Renal pelvis (tissue), 4 donors: Measurements from ENCODE around the gene MARVELD1. TPM values are rescaled to one million over a fixed set of nuclear protein-coding genes. Genes with fewer than 3 reads are reported as not detected.

ENCODE experiments used
- DNase-seq: peaks from one replicate; pipeline ENCODE4 v3.0.0-alpha.2; 2013
- polyA plus RNA-seq, 3 donors: library from polyadenylated mRNA; unstranded; fragments of 120-200 nt; gene quantifications; one replicate each; pipeline ENCODE4 v1.2.1, GENCODE V29; 2013; ENCODE audit not compliant: insufficient read length in 3 of 3

Gene MARVELD1
- polyA plus RNA-seq, 3 donors: 36.4 to 46.8 (median 43.9) TPM

DNA sequence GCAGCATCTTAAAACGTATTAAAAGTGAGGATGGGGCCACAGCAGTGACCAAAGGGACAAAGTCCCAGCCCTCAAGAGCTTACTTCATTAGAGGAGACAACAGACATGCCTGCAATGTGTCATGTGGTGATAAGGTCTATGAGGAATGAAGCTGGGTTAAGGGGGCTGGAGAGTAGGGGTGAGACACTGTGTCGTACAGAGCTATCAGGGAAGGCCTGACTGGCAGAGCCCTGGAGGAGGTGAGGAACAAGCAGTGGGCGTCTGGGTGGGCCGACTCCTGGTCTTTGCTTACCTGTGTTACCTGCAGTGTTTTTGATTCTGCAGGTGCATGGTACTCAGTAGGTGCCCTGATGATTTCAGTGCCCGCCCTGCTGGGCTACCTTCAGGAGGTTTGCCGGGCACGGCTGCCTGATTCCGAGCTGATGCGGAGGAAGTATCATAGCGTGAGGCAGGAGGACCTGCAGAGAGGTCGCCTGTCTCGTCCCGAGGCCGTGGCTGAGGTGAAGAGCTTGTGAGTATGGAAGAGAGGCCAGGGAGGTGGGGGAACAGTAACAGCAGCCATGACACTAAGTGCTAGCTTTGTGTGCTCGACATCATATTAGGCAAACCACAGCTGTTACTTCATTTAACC lies 31.0 kb downstream of the MARVELD1 start:
- no peak for DNase-seq

DNA sequence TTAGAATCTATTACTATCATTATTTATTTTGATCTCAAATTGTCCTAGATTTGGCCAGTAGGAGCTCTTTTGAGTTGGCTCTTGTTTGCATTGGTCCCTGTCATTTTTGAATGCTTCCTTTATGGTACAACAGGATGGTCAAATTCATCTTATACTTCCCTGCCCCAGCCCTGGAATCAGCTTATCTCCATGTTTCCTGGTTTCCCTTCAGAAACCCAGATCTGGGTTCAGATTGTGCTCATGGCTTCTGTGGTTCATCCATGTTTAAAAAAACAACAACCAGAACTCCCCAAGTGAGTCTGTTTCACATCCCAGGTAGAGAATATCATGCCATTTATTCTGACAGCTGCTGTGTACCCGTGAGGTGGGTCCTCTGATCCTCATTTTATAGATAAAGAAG lies 34.0 kb downstream of the MARVELD1 start:
- no peak for DNase-seq

DNA sequence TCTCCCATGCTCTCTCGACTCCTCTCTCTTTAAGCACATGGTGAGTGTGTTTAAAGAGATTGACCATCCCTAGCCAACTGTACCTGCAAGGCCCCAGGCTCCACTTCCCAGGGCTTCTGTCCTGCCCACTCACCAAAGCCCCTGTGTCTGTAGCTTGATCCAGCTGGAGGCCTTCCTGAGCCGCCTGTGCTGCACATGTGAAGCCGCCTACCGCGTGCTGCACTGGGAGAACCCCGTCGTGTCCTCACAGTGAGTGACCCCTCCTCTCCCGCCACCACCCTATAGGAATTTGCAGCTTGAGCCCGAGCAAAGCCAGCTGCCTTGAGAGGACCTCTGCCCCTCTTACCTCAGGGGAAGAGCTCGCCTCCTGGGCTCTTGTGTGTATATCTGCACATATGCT lies 34.6 kb downstream of the MARVELD1 start:
- DNase-seq: no peak

DNA sequence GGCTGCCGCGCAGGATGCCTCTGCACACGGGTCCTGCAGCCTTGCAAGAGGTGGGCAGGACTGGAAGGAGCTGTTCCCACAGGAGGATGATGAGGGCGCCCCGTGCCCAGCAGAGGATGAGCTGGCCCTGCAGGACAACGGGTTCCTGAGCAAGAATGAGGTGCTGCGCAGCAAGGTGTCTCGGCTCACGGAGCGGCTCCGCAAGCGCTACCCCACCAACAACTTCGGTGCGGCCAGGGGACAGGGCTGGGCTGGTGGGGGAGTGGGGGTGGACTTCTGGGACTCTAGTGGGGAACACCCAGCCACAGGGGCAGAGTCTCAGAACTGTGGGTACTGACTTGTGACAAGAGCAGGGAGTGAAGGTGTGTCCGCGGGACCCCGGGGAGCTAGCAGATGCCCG lies 39.4 kb downstream of the MARVELD1 start:
- no peak for DNase-seq

DNA sequence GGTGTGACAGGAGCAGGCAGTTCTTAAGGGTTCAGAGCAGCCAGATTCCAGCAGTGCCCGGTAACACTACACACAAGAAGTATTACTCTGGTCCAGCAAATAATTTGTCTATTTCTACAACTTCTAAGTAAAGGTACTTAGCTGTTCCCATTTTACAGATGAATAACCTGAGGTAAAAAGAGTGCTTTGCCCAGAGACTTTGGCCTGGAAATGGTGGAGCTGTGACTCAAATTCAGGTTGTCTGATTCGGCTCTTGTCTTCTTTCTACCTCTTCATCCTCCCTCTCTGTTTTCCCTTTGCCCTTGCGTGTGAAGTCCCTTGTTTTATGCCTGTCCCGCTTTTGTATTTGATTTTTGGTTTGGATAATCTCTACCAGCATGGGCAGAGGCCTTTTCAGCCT lies 41.2 kb downstream of the MARVELD1 start:
- DNase-seq: no peak

DNA sequence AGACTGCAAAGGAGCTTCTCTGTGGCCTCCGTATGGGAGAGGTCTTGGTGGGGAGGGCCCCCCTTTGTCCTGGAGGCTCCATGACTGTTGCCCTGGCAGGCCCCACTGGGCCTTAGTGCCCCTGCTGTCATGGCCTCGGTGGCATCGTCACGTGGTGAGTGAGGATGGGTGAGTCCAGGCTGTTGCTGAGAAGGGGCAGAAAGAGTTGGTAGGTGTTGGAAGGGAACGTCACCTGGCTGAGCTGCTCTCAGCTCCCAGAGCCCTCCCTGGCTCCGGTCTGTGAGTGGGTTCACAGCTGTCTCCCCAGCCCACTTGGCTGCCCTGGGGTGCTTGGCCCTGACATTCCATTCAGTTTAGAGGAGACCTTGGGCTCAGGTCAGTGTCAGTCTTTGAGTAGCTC lies 42.2 kb downstream of the MARVELD1 start:
- no peak for DNase-seq

DNA sequence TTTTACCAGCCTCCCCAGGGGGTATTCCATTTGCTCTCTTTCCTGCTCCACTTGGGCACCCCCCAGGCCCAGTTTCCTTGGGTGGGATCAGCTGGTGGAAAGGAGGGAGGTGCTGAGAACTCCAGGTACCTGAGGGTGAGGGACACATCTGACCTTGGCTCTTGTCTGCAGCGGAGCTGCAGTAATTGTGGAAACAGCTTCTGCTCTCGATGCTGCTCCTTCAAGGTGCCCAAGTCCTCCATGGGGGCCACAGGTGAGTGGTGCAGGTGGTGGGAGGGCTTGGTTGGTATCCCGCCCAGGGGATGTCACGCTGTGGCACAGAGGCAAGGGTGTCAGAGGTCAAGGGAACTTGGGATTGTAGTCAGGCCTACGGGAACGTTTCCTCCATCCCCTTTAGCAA lies 43.9 kb downstream of the MARVELD1 start:
- no peak for DNase-seq

DNA sequence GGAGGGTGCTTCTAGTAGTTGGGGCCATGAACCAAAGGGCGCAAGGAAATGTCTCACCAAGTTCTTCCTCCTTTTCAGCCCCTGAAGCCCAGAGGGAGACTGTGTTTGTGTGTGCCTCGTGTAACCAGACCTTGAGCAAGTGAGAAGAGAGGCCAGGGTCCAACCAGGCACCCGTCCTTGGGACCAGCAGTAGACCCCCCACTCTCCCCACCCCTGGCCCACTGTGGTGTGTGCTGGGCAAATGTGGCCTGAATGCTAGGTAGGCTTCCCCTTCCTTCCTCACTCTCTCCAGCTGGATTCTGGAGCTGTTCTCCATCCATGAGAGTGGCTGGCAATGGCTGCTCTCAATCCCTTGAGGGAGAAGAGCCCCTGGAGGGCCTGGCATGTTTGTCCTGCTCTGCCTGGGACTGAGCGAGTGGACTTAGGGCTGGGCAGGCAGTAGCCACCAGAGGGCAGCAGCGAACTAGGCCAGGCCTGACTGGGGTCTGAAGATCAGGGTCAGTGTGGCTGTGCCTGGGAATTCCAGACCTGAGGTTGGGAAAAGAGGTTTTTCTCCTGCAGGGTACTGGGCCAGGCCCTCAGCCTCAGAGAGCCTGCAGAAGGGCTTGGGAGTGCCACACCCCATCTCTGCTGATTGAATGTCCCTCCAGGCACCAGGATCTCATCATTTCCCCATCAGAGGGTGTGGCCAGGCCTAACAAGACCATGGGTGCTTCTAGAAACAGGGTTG lies 45.8 kb downstream of the MARVELD1 start:
- no peak for DNase-seq

GRCh38 chr10:97759946-97760345 lies 46.4 kb downstream of the MARVELD1 start:
- no peak for DNase-seq

DNA sequence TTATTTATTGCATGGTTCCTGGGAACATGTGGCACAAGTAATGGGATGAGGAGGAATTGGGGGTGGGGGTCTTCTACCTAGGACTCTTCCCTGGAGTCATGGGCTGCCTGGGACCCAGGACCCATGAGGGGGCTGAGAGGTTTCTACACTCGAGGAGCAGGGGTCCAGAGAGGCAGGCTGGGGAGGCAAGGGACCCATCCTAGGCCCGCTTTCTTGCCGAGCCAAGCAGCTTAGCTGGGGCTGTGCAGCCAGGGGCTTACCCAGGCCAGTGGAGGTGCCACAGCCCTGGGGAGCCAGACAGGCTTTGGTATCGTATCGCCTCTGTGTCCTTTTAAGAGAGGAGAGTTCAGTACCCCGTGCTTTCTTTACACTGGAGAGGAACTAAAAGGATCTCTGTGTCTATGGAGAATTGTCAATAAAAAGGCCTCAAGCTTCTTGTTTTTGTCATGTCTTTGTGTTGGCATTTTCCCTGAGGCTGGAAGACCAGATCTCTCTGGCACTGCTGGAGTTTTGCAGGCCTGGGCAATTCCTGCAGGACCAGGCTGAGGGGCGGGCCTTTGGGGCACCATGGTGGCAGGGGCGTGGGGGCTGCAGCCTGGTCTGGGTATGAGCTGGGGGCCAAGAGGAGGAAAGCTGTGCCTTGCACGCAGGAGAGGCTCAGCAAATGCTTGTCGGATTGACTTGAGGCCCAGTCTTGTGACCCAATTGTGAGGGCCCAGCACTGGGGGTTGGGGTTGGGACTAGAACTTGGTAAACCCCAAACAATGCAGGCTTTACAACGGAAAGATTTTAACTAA lies 47.1 kb downstream of the MARVELD1 start:
- no peak for DNase-seq

DNA sequence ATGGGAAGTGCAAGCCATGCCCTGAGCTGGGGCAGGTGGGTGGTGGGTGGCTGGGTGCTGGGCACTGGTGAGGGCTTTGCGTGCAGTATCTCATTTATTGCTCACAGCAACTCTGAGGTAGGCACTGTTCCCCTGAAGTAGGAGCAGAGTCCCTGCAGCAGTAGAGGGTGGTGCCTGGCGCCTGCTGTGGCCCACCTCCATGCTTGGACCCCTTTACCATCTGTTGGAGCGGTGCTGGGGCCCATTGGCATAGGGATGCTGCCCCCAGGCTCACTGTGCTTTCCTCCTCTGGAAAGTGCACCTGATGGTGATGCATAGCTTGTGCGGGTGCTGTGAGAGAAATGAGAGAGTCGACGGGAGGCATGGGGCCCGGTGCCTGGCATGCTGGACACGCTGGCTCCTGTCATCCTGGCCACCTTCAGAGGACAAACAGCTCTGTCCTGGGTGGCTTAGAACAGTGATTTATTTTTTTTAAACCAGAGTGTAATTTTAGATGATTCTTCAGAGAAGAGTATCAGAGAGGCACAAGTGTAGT lies 47.9 kb downstream of the MARVELD1 start:
- DNase-seq: no peak

- DNase-seq: no peak
These were observed 48.5 kb downstream of the MARVELD1 start for GRCh38 chr10:97762056-97762455.

GRCh38 chr10:97762816-97763215 lies 49.3 kb downstream of the MARVELD1 start:
- no peak for DNase-seq

GRCh38 chr10:97763411-97763810 lies 49.9 kb downstream of the MARVELD1 start:
- no peak for DNase-seq

GRCh38 chr10:97763947-97764346 lies 50.4 kb downstream of the MARVELD1 start:
- no peak for DNase-seq

- no peak for DNase-seq
These were observed 51.0 kb downstream of the MARVELD1 start for GRCh38 chr10:97764519-97764931.

- DNase-seq: no peak
These were observed 51.7 kb downstream of the MARVELD1 start for GRCh38 chr10:97765201-97765600.

- no peak for DNase-seq
These were observed 52.7 kb downstream of the MARVELD1 start for GRCh38 chr10:97766106-97766810.

DNA sequence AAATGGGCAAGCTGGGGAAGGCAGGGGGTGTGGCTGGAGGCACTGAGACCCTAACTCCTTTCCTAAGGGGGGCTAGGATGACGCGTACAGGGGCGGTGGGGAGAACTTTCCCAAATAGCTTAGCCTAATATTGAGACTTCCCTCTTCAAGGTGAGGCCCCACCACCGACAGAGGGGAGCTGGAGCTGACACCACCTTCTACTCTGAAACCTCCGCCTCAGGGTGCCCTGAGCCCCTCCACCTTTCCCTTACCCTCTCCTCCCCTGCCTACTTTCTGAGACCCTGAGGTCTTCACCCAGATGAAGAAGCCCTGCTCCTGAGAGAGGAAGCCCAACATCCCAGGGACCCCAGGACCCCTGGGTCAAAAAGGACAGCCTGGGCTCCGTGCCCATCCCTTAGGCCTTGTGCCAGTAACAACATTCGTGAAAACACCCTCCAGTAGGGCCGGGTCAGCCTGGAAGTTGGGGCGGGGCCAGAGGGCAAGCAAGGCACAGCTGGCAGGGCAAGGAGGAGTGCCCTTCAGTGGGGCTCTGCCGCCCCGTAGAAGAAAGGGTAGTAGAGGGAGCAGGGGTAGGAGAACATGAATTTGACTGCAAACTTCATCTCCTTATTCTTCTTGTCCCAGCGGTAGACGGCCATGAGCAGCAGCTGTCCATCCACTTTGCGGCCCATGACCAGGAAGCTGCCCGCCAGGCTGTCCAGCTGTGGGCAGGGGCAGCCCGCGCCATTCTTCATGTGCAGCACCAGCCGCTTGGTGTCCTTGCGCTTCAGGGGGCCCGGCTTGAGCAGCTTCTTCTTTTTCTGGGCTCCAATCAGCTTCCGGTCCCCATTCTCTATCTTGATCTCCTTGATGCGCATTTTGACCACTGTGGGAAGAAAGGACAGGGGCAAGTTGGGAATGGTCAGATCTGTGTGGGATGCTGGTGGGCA lies 53.7 kb downstream of the MARVELD1 start:
- no peak for DNase-seq
